OCI-LY7 (cell line): Measurements from ENCODE around the gene WDR86. TPM values are rescaled to one million over a fixed set of nuclear protein-coding genes. Genes with fewer than 3 reads are reported as not detected.

ENCODE experiments used
- BruUV-seq: library from RNA; stranded (reverse); fragments of 400-500 nt; replicated peaks from 2 replicates; lab custom pipeline; 2021; lab: Mats Ljungman, UMichigan
- CTCF ChIA-PET: fragments of 300-600 bp; sonication (Branson Sonifier 250); formaldehyde crosslinking; loops from one replicate; lab custom pipeline; 2022; ENCODE audit warnings: antibody characterized with exemption; ENCODE audit not compliant: unreplicated experiment; lab: Charles Lee
- POLR2A ChIA-PET: fragments of 300-600 bp; sonication (Branson Sonifier 250); formaldehyde crosslinking; loops from one replicate; lab custom pipeline; 2022; ENCODE audit warnings: antibody characterized with exemption; lab: Charles Lee
- DNase-seq: peaks from one replicate; pipeline ENCODE4 v3.0.0-alpha.2; 2015; ENCODE audit warnings: low spot score
- H2AFZ ChIP-seq: fragments of 200-600 bp; sonication (generic), shearing (Covaris generic); 2 replicates; pipeline ENCODE4 v1.6.1; 2014; ENCODE audit warnings: mild to moderate bottlenecking, antibody characterized with exemption, low read length, moderate library complexity
- H3K27ac ChIP-seq: fragments of 200-600 bp; sonication (generic); 2 replicates; pipeline ENCODE4 v1.5.1; 2014; ENCODE audit warnings: mixed run types, low read depth, mild to moderate bottlenecking, moderate library complexity, low read length, inconsistent platforms; ENCODE audit not compliant: poor library complexity, severe bottlenecking
- H3K36me3 ChIP-seq: fragments of 200-600 bp; sonication (generic); 2 replicates; pipeline ENCODE4 v1.6.1; 2014; ENCODE audit warnings: mild to moderate bottlenecking, antibody characterized with exemption, low read length, moderate library complexity, mixed read lengths; ENCODE audit not compliant: insufficient read depth
- H3K4me1 ChIP-seq: fragments of 200-600 bp; sonication (generic); 2 replicates; pipeline ENCODE4 v1.5.1; 2014; ENCODE audit warnings: mild to moderate bottlenecking, low read length; ENCODE audit not compliant: insufficient read depth, poor library complexity, severe bottlenecking
- H3K4me2 ChIP-seq: fragments of 200-600 bp; sonication (generic); 2 replicates; pipeline ENCODE4 v1.6.1; 2014; ENCODE audit warnings: mild to moderate bottlenecking, low read length
- H3K4me3 ChIP-seq: fragments of 200-600 bp; sonication (generic); 2 replicates; pipeline ENCODE4 v1.5.1; 2014; ENCODE audit warnings: mild to moderate bottlenecking, low read depth, low read length; ENCODE audit not compliant: poor library complexity, severe bottlenecking
- H3K79me2 ChIP-seq: fragments of 200-600 bp; sonication (generic); 2 replicates; pipeline ENCODE4 v1.6.1; 2016; ENCODE audit warnings: low read depth, mild to moderate bottlenecking, low read length, moderate library complexity, mixed read lengths; ENCODE audit not compliant: insufficient read depth
- H3K9me2 ChIP-seq: fragments of 200-600 bp; sonication (generic); 2 replicates; pipeline ENCODE4 v1.6.1; 2016; ENCODE audit warnings: mild to moderate bottlenecking, low read length, mixed read lengths; ENCODE audit not compliant: insufficient read depth
- H3K9me3 ChIP-seq: fragments of 200-600 bp; sonication (generic); 2 replicates; pipeline ENCODE4 v1.6.1; 2014; ENCODE audit warnings: mild to moderate bottlenecking, mixed run types, low read length, mixed read lengths
- H4K20me1 ChIP-seq: fragments of 200-600 bp; sonication (generic); 2 replicates; pipeline ENCODE4 v1.6.1; 2014; ENCODE audit warnings: mild to moderate bottlenecking, antibody characterized with exemption, low read length, moderate library complexity, mixed read lengths; ENCODE audit not compliant: insufficient read depth
- EZH2phosphoT487 ChIP-seq: fragments of 200-600 bp; sonication (generic); IDR thresholded peaks from 2 replicates; pipeline ENCODE4 v1.6.1; 2018; ENCODE audit warnings: low read depth, borderline replicate concordance, mild to moderate bottlenecking, mixed run types, antibody characterized with exemption, low read length, moderate library complexity, mixed read lengths
- intact Hi-C: fragments of 100-400 bp; cut with micrococcal nuclease; formaldehyde crosslinking; loops from one replicate; pipeline ENCODE4 v1.10.0; 2022; ENCODE audit not compliant: unreplicated experiment
- total RNA-seq, 2 experiments: library from RNA; depleted of rRNA in 1 of 2; stranded (reverse); fragments of >200 nt in 1 of 2; shearing (Covaris generic) in 1 of 2; gene quantifications; 2 replicates each; pipeline ENCODE4 v1.2.3, GENCODE V29; 2014 to 2022
- TF ChIP-seq, protein P1 (sequence below): fragments of 200-600 bp; sonication (generic); conservative IDR thresholded peaks from 2 replicates; pipeline ENCODE4 v1.5.1; 2014; ENCODE audit warnings: mild to moderate bottlenecking, antibody characterized with exemption, low read length, moderate library complexity, mixed read lengths

The WDR86 gene
- total RNA-seq, 2 experiments from 2014 or later, result 0.44 to 0.51 TPM

DNA sequence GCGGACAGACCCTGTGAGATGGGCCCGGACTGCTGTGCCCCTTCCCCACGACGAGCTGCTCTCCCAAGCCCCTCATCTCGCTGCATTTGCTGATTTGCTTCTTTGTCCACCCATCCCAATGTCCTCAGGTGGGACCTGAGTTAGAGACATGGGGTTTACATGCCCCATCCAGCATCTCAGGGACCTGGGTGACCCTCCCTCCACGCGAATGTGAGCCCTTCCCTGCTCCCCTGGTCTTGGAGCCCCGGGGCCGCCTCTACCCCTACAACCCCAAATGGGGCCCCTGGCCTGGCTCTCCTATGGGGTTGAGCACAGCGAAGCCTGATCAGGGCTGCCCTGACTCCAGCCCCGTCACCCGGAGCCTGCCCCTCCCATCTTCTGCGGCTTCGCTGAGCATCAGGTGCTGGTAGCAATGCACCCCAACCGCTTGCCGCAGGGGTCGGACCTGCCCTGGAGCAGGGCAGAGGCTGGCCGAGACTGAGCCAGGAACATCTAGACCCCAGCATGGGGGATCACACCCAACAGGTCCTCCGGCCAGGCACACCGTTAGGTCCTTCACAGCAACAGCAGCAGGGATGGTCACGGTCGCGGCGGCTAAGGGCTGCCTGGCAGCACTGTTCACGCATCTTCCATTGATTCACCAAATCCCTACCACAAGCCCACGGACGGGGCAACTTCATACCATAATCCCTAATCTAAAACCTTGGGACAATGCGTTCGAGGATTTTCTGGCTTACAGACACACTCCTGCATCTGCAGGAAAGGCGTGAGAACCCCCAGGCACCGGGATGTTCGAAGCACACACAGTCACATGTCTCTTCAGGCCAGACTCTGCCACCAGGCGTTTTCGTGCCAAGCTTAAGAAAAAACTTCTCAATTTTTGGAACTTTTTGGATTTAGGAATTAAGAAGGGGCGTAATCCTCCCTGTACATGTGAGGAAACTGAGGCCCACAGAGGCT, 15.5 kb downstream of the WDR86 start:
- no peak overlapping the region for H3K4me3 ChIP-seq
- no peak overlapping the region for H3K27ac ChIP-seq
- no peaks in the 10 kb centered on the region for H3K9me2 ChIP-seq
- TF ChIP-seq EZH2phosphoT487, result no peak
- TF ChIP-seq, protein P1, sequence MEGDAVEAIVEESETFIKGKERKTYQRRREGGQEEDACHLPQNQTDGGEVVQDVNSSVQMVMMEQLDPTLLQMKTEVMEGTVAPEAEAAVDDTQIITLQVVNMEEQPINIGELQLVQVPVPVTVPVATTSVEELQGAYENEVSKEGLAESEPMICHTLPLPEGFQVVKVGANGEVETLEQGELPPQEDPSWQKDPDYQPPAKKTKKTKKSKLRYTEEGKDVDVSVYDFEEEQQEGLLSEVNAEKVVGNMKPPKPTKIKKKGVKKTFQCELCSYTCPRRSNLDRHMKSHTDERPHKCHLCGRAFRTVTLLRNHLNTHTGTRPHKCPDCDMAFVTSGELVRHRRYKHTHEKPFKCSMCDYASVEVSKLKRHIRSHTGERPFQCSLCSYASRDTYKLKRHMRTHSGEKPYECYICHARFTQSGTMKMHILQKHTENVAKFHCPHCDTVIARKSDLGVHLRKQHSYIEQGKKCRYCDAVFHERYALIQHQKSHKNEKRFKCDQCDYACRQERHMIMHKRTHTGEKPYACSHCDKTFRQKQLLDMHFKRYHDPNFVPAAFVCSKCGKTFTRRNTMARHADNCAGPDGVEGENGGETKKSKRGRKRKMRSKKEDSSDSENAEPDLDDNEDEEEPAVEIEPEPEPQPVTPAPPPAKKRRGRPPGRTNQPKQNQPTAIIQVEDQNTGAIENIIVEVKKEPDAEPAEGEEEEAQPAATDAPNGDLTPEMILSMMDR, result no peak
- H3K79me2 ChIP-seq, result no peaks in the 10 kb centered on the region
- no TSS peak for BruUV-seq
- no peak overlapping the region for H2AFZ ChIP-seq
- intact Hi-C loops, result no loop called here
- H4K20me1 ChIP-seq, result no peaks in the 10 kb centered on the region
- POLR2A ChIA-PET, result no interaction called here
- DNase-seq, result no peak
- H3K9me3 ChIP-seq, result no peaks in the 10 kb centered on the region
- H3K4me1 ChIP-seq, result no peaks in the 10 kb centered on the region
- no peak overlapping the region for H3K4me2 ChIP-seq
- CTCF ChIA-PET, result interaction anchor here (0.6 kb wide), 1 partner anchor 11 kb away, joined by 3 read pairs; no protein-coding TSS in a partner anchor
- no peaks in the 10 kb centered on the region for H3K36me3 ChIP-seq

GRCh38 chr7:151393031-151393977, 16.5 kb downstream of the WDR86 start:
- ChIA-PET CTCF (interaction anchor here (0.6 kb wide), 2 partner anchors 10 to 149 kb away, joined by 3 read pairs; no protein-coding TSS in a partner anchor), POLR2A (no interaction called here)
- H4K20me1 ChIP-seq, result no peaks in the 10 kb centered on the region
- no peaks in the 10 kb centered on the region for H3K9me2 ChIP-seq
- no peaks in the 10 kb centered on the region for H3K4me1 ChIP-seq
- H3K4me3 ChIP-seq, result no peak overlapping the region
- H2AFZ ChIP-seq, result no peak overlapping the region
- no peaks in the 10 kb centered on the region for H3K9me3 ChIP-seq
- intact Hi-C loops, result no loop called here
- BruUV-seq, result no TSS peak
- no peaks in the 10 kb centered on the region for H3K36me3 ChIP-seq
- no peak for DNase-seq
- H3K4me2 ChIP-seq, result no peak overlapping the region
- no peaks in the 10 kb centered on the region for H3K79me2 ChIP-seq
- no peak overlapping the region for H3K27ac ChIP-seq
- no peak for TF ChIP-seq EZH2phosphoT487
- TF ChIP-seq, protein P1, result no peak
